Progenitor cell of endocrine pancreas (in vitro differentiated cells): ENCODE data around the gene SLC66A3. TPM values are rescaled to one million over a fixed set of nuclear protein-coding genes. Genes with fewer than 3 reads are reported as not detected.

Source experiments
- DNase-seq: peaks from one replicate; pipeline ENCODE4 v3.0.0; 2021; ENCODE audit warnings: low spot score; ENCODE audit not compliant: unreplicated experiment
- H3K27ac Mint-ChIP-seq: 2 replicates; pipeline ENCODE4 v1.8.0; 2021; ENCODE audit warnings: mild to moderate bottlenecking, moderate library complexity, mixed read lengths
- H3K27me3 Mint-ChIP-seq: 2 replicates; pipeline ENCODE4 v1.8.0; 2021; ENCODE audit warnings: mixed read lengths
- H3K36me3 Mint-ChIP-seq: 2 replicates; pipeline ENCODE4 v1.8.0; 2022; ENCODE audit warnings: mixed read lengths; ENCODE audit not compliant: insufficient read depth
- H3K4me1 Mint-ChIP-seq: 2 replicates; pipeline ENCODE4 v1.8.0; 2021; ENCODE audit warnings: low read depth, mixed read lengths
- H3K4me3 Mint-ChIP-seq: 2 replicates; pipeline ENCODE4 v1.8.0; 2021; ENCODE audit warnings: low read depth, mild to moderate bottlenecking, moderate library complexity, mixed read lengths
- H3K9me3 Mint-ChIP-seq: 2 replicates; pipeline ENCODE4 v1.8.0; 2021; ENCODE audit warnings: low read depth, mixed read lengths
- CTCF ChIP-seq: fragments of 200-600 bp; sonication (generic); IDR thresholded peaks from one replicate; pipeline ENCODE4 v1.5.0; 2021; ENCODE audit warnings: antibody characterized with exemption, mild to moderate bottlenecking; ENCODE audit not compliant: unreplicated experiment
- total RNA-seq: library from RNA; stranded (reverse); gene quantifications from 2 replicates; pipeline ENCODE4 v1.2.1, GENCODE V29; 2021

Gene SLC66A3
- total RNA-seq, 1 donor from 2014 or later, result 5.0 TPM

- H3K4me3 Mint-ChIP-seq, result no peak overlapping the region
- DNase-seq, result no peak
- no peak overlapping the region for H3K27ac Mint-ChIP-seq
- peaks cover 34% of the 10 kb centered on the region for H3K27me3 Mint-ChIP-seq
- TF ChIP-seq CTCF, result no peak
- no peaks in the 10 kb centered on the region for H3K9me3 Mint-ChIP-seq
- H3K4me1 Mint-ChIP-seq, result peaks cover 4% of the 10 kb centered on the region
- H3K36me3 Mint-ChIP-seq, result no peaks in the 10 kb centered on the region
Observed at GRCh38 chr2:11121099-11121822, 34.0 kb upstream of the SLC66A3 start.

- no peak for DNase-seq
- TF ChIP-seq CTCF, result no peak
- H3K27ac Mint-ChIP-seq, result no peak overlapping the region
Observed at GRCh38 chr2:11121823-11122155, 33.5 kb upstream of the SLC66A3 start.

GRCh38 chr2:11122380-11122779 lies 32.9 kb upstream of the SLC66A3 start:
- Mint-ChIP-seq H3K4me3 (no peak overlapping the region), H3K36me3 (no peaks in the 10 kb centered on the region), H3K27me3 (peaks cover 36% of the 10 kb centered on the region), H3K9me3 (no peaks in the 10 kb centered on the region), H3K4me1 (peaks cover under 1% of the 10 kb centered on the region), H3K27ac (no peak overlapping the region)
- TF ChIP-seq CTCF, result no peak
- no peak for DNase-seq

More at GRCh38 chr2:11121823-11122155, 33.5 kb upstream of the SLC66A3 start:
- peaks cover 36% of the 10 kb centered on the region for H3K27me3 Mint-ChIP-seq
- H3K36me3 Mint-ChIP-seq, result no peaks in the 10 kb centered on the region
- H3K9me3 Mint-ChIP-seq, result no peaks in the 10 kb centered on the region
- H3K4me1 Mint-ChIP-seq, result peaks cover 3% of the 10 kb centered on the region
- H3K4me3 Mint-ChIP-seq, result no peak overlapping the region

GRCh38 chr2:11123001-11123809 lies 32.1 kb upstream of the SLC66A3 start:
- DNase-seq, result no peak
- Mint-ChIP-seq H3K9me3 (no peaks in the 10 kb centered on the region), H3K27me3 (peaks cover 39% of the 10 kb centered on the region), H3K4me1 (no peaks in the 10 kb centered on the region), H3K4me3 (no peak overlapping the region), H3K27ac (no peak overlapping the region), H3K36me3 (no peaks in the 10 kb centered on the region)
- TF ChIP-seq CTCF, result no peak

GRCh38 chr2:11123856-11124759 lies 31.2 kb upstream of the SLC66A3 start:
- Mint-ChIP-seq H3K27me3 (peaks cover 43% of the 10 kb centered on the region), H3K4me1 (no peaks in the 10 kb centered on the region), H3K4me3 (no peak overlapping the region), H3K27ac (no peak overlapping the region), H3K9me3 (no peaks in the 10 kb centered on the region), H3K36me3 (no peaks in the 10 kb centered on the region)
- peak; percentile 75 for DNase-seq
- peak; percentile 92 for TF ChIP-seq CTCF
